NCI-H146 treated with DMSO at 0.1 percent for 48 hours (cell line): Measurements from ENCODE around the gene HIPK2.

Source experiments
- DNase-seq: peaks from one replicate; lab custom pipeline; 2025; ENCODE audit not compliant: unreplicated experiment; lab: John Stamatoyannopoulos, UW

HIPK2 gene

DNA sequence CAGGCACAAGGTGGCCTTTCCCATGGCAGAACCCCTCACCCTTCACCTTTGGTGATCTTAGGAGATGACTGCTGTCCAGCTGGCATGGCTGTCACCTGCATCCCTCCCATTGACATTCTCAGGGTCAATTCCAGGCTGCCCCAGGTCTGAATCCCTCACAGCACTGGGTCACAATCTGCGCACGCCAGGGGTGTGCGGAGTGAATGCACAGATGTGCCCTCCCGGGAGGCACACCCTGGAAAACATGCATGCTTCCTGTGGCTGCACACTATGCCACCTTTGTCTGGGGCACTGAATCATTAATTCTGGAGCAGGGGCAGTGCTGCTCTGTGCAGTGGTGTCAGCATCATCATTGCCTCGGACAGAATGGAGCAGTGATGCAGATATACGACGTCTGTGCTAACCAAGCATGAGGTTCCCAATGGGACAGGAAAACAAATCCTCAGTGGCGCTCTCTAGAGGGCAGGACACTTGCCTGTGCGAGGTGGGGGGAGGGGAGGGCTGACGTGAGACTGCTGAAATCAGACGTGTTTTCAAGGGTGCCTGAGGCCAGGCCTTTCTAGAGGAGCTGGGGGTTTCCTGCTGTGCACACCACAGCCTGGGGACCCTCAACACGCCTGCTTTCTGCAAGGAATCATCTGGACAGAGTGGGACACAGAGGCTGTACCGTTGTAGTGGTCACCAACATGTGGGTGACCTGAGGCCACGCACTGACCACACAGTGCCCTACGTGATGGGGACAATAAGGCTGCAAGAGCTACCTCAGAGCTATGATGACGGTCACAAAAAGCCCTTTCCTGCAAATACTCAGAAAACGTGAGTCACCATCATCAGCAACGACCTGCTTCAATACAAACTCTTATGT is 77.9 kb downstream of the HIPK2 start:
- no peak for DNase-seq

DNA sequence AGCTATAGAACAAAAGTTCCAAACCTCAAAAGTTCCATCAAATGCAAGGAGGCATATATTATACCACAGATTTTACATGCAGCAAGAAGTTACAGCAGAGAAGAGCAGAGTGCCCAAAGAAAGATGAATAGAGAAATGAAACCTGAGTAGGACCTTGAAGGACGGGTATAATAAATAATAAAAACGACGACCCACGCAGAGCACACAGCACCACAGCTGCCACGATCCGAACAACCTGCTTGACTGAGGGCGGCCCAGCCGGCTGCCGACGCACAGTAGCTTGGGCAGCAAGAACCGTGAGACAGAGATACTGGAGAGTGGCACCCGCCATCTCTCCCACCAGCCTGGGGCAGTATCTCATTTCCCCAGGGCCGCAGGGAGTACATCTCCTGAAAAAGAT is 79.0 kb downstream of the HIPK2 start:
- DNase-seq, result no peak

DNA sequence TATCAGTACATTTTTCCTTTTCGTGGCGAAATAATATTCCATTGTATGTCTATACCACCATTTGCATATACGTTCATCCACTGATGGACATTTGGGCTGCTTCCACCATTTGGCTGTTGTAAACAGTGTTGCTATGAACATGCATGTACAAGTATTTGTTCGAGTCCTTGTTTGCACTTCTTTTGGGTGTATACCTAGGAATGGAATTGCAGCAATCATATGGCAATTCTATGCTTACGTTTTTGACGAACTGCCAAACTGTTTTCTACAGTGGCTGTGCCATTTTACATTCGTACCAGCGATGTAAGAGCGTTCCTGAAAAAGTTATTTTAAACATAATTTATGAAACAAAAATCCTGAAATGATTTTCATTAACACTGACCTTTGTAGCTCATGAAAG is 79.5 kb downstream of the HIPK2 start:
- no peak for DNase-seq

DNA sequence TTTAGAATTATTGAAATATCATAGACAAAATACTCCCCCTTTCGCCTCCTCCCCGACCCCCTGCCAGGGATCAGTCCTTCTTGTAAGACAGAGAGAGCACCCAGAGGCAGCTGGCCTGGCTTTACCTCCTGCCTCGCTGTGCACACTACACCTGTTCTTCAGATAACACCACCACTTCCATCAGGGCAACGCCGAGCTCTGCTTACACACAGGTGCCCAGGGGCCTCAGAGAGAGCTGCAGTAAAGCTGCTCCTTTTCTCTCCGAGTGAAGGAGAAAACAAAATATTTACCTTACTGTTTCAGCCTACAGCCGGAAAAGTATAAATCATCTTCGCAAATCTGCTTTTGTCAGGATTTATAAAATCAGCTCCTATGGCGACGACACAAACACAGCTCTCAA is 80.7 kb downstream of the HIPK2 start:
- peak; percentile 77 for DNase-seq

DNA sequence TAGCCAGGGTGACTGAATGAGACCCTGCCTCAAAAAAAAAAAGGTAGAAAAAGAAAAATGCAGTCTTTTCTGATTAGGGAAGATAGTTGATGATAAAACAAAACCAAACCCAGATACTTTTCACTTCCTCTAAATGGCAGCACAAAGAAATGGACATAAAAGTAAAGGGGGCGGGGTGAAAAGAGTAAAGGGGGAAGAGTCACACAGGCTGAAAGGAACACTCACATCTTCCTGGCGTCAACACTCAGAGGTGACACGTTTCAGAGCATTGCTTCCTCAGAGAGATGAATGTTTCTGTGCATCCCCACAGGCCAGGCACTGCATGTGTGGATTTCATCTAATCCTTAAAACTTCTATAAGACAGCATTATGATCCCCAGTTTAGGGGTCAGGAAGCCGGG is 81.2 kb downstream of the HIPK2 start:
- no peak for DNase-seq

DNA sequence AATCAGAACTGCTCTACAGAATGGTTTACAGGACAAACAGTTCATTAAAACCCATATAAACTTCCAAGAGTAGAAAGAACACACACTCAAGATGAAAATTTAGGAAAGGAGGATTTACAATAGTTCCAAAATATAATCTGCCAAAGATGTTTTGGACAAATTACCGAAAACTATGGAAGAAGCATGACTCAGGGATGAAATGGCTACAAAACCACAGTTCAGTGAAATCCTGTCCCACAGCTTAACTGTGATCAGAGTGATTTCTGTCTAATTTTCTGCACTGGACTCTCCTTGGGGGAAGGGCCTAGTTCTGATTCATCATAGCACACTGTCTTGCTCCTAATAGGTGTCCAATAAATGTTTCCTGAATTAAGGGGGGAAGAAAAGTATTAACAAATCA is 82.2 kb downstream of the HIPK2 start:
- no peak for DNase-seq

DNA sequence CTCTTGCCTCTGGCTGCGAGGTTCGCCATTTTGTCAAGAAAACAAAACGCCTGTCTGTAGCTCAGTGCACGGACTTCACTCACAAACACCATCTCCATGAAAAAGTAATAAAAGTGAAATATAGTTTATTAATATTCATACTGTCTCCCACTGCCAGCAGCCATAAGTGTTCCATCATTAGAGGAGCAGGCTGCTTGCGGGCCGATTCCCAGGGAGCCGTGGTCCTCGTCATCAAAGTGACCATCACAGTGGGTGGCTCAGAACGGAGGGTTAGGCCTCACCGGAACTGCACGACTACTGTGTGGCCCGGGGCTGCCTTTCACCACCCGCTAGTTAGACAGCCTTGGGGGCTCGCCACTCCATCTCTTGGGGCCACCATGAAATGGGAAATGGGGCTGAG is 82.7 kb downstream of the HIPK2 start:
- DNase-seq, result no peak

DNA sequence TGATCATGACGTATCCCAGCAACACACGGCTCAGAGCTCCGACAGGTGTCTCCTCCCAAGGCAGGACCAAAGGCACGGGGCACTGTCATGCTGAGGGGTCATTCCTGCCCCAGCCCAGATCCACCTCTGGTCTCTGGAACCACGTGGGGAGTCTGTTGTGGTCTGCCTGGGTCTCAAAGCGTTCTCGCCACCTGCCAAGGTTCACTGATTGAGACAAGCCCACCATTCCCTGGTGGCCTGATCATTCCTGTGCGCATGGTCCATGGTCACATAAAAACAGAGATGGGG is 83.5 kb downstream of the HIPK2 start:
- DNase-seq, result peak; percentile 81

DNA sequence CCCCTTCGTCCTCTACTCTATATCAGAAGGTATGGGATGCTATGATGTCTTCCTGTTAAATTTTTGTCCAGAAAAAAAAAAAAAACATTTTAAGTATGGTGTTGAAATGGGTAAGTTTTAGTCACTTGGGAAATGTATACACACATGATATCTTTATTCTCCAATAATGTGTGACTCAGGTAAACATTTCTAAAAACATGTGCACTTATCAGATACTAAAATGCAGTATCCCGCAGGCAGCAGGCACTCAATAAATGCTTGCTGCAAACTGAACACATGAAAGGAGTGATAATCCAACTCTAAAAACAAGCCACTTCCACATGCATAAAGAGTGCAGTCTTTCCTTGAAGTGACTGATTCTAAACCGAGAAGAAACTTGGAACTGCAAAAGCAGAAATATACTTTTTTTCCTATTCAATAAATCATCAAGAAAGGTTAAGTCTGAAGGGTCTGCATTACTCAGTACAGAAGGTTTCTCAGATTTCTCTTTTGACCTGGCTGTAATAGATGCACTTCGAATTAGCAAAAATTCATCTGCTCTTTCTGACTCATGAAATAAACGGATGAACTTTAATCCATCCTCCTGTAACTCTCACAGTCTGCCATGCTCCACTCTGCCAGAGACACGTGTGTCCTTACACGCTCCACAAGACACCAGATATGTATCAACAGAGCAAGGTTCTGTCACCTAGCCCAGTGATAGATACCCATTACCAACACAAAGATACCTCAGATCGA is 84.0 kb downstream of the HIPK2 start:
- no peak for DNase-seq

DNA sequence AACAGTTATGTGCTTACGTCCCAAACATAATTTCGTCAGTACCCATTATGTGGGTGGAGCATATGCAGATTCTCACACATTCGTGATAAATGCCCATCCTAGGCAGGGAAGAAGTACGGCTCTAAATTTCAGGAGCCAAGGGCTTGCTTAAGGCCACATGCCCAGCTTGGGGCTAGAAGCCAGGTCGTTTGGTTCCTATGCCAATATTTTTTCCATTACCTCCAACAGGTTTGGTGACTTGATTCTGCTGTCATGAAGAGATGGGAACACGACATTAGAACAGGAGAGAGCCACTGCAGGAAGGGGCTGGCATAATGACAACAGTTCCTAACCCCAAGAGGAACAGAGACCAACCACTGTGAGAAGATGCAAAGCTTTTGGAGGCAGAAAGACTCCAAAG is 85.1 kb downstream of the HIPK2 start:
- no peak for DNase-seq

DNA sequence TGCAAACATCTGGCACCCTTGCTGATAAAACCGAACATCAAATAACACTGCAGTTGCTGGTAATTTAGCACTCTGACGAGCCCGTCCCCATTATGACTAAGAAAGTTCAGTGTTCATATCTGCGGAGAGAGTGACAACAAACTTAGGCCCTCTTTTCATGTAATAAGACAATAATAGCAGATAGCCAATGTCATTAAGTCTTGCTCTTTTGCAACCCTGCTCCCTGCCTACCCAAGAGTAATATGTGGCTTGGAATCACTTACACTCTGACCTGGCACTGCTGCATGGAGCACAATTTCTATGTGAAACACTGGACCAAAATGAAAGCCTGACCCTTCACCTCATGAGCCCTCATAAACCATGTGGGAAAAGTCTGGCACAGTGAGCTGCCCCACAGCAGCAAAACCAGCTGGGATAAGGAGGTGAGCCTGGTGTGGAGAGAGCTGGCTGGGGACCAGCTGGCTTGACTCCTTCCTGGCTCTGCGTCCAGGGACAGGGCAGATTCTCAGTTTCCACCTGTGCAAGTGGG is 86.5 kb downstream of the HIPK2 start:
- DNase-seq, result no peak

DNA sequence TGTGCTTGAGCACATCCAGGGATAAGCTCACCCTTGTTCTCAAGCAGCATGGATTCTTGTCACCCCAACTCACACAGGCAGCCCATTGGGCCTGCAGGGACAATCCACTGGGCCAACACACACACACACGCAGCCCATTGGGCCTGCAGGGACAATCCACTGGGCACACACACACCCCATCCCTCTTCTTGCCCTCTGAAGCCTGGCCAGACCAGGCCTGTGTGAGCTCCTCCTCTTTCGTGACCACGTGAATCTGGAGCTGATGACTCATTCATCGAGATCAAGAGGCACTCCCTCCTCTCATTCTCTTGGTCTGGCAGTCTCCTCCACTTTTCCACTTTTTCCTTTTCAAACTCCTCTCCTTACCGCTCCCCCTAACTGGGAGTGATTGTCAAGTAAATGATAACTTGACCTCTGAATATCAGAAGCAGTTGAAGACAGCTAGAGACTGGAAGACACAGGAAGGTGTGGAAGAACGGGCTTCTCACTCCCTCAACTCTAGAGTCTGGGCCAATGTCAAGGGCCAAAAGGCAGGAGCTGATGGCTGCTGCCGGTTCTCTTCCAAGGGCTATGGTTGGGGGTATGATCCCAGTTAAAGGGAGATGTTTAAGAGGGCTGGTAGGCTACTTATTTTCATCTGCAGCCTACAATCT is 89.7 kb downstream of the HIPK2 start:
- DNase-seq, result no peak

DNA sequence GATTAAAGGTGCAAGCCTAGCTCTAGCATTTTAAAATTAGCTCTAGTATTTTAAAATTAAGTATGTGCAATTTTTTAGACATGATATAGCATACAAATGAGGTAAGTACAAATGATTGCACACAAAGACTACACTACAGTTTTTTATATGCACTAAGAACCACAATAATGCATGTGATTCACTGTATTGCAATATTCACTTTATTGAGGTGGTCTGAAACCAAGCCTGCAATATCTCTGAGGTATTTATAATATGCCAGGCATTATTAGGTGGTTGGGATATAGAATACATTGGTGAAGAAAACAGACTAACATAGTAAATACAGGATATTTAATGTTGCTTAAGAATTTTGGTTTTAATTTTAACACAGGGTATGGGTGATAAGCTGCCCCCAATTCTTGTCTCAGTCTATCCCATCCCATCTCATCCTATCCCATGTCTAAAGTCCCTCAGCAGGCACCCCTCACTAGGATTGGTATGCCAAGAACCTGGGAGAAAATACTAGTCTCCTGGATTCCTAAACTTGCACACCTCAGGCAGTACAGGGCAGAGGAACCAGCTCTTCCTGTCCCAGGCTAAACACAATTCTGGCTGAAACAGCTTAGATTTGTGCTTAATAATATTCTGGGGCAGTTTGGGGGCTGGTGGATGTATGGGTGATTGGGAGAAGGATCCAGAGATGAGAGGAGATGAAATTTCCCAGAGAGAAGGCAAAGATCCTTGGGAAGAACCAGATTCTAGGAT is 90.4 kb downstream of the HIPK2 start:
- no peak for DNase-seq

DNA sequence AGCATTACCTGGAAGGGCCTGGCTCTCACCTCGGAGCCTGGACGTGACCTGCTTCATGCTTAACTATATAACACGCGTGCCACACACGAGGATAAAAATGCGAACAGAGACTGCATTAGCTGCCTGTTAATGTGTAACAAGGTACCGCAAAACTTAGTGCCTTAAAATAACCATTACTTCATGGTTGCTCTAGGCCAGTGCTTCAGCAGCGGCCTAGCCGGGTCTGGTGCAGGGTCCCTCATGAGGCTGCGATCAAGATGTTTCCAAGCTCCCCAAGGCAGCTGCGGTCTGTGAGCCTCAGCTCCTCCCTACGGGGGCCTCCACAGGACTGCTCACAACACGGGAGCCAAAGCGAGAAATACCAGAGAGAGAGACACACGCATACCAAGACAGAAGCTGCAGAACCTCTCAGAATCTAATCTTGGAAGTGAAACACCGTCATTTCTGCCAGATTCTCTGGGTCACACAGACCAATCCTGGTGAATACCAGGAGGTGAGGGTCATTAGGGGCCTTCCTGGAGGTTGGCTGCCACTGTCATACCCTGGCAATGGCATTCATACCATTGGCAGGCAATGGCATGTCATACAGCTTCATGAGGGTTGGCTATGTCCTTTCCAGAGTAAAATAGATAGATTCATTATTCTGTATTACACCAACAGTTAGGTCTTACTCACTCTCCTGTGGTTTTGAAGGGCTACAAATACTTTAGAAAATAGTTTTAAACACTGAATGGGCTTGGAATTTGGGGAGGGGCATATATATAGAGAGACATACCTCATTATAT is 94.5 kb downstream of the HIPK2 start:
- no peak for DNase-seq

DNA sequence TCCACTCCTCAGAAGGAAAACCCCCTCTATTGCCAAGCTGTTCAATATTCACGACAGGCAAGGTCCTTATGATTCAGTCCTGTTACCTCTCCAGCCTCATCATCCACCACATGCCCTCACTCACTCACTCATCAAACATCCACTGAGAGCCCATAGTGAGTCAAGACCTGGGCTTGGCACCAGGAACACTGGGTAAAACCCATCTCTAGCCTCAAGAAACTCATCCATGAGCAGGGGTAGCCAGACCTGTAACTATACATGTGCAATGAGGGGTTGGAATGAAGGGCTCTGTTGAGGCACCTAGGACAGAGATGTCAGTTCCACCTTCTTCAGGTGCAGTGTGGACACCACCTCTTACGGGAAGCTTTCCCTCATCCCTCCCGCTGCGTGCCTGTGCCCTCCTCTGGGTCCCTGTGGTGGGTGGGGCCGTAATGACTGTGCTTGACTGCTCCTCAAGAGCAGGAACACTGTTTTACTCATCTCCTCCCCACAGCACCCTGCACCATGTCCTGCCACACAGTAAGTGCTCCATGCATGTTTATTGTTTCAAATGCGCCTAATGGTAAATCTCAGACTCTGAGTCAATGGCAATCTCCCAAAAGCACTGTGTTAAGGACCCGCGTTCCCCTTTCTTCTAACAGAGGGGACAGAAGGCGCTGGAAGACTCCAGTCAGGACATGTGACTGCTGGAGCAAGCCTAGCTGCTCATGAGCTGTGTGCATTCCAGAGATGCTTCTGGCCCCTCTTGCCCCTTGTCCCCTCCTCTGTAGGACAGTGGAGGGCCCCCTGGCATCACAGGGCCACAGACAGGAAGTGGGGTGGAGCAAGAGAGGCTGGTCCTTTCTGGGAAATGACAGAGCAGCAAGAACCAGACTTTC is 95.4 kb downstream of the HIPK2 start:
- no peak for DNase-seq

DNA sequence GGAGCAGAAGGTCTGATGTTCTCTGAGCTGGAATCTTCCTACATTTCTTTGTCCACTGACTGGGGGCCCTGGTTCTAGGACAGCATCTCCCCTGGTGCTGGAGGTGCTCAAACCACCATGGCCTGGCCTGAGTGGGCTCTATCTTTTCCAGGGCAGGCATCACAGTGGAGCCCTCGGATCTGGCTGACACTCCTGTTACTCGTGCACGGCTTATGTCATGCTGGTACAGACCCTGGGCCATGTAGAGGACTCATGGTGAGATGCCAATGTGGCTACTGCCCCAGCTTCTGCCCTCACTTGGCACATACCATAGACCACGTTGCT is 96.0 kb downstream of the HIPK2 start:
- DNase-seq, result no peak

DNA sequence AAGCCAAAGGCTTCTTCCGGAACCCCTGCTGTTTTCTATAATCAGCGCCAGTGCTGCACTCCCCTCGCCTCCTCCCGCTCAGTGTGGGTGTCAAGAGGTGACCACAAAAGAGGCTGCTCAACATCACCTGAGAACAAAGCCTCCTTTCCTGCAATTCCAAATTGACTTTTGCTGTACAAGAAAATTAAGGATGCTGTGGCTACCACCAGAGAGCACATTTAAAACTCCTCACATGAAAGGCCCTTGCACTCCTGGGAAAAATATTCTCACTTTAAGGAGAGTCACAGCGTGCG is 96.4 kb downstream of the HIPK2 start:
- DNase-seq, result peak; percentile 77

DNA sequence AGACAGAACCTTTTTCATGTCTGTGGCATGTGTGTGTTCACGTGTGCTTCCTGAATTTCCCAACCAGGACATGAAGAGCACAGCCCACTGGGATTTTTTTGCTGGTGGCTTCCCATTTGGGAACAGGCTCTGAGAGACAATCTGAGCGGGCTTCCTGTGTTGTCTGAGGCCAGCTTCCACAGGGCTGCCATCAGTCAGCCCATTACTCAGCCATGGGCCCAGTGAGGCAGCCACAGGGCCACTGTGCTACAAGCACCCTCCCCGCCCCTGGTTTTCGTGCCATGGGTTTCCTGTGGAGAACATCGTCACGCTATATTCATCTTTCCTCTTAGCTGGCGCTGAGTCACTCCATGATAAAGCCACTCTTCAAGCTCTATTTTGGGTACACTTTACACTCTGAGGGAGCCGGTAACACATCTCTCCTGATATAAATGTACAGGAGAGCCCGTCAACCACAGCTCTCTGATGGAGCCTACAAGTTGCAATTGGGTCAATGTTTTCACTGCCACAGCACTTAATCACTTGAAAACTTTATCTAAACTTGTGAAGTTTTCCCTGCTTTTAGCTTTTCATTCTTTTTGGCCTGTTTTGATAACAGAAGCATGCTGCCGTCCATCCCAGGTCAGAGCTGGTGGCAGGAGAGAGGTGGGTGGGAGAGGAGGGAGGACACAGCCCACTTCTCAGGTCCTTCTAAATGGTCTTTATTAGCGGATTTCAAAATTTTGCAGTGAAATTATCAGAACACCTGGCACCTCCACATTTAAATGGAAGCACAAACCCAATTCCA is 96.9 kb downstream of the HIPK2 start:
- DNase-seq, result no peak
